Ovary (tissue), 9 donors: Measurements from ENCODE around the gene TBCD. TPM values are rescaled to one million over a fixed set of nuclear protein-coding genes. Genes with fewer than 3 reads are reported as not detected.

ENCODE experiments used
- DNase-seq, 5 donors: peaks; one replicate each; pipeline ENCODE4 v3.0.0-alpha.2; 2019 to 2020
- H3K27ac ChIP-seq, 2 donors: fragments of 200-600 bp; one replicate each; pipeline versions ENCODE4 v1.5.1 to v1.8.0; 2019 to 2022
- H3K27me3 ChIP-seq: fragments of 200-600 bp; one replicate; pipeline ENCODE4 v1.8.0; 2022
- H3K36me3 ChIP-seq: fragments of 200-600 bp; sonication (generic); one replicate; pipeline ENCODE4 v1.5.1; 2019
- H3K4me1 ChIP-seq: one replicate; pipeline ENCODE4 v1.8.1; 2013; ENCODE audit warnings: mild to moderate bottlenecking, moderate library complexity; ENCODE audit not compliant: insufficient read depth
- H3K4me3 ChIP-seq: fragments of 200-600 bp; sonication (generic); one replicate; pipeline ENCODE4 v1.5.1; 2017
- H3K9me3 ChIP-seq, 2 donors: fragments of 200-600 bp in 1 of 2; sonication (generic) in 1 of 2; one replicate each; pipeline versions ENCODE4 v1.5.1 to v1.8.1; 2013 to 2019; ENCODE audit warnings: mild to moderate bottlenecking in 1 of 2, moderate library complexity in 1 of 2
- CTCF ChIP-seq, 3 donors: fragments of 450-650 bp in 2 of 3; fragments of 200-600 bp in 1 of 3; IDR thresholded peaks; one replicate each; pipeline versions ENCODE4 v1.5.1 to v1.8.0; 2016 to 2022; ENCODE audit warnings: antibody characterized with exemption in 3 of 3, mild to moderate bottlenecking in 1 of 3
- EP300 ChIP-seq: sonication (generic); formaldehyde crosslinking; IDR thresholded peaks from one replicate; pipeline ENCODE4 v1.6.1; 2017; ENCODE audit warnings: antibody characterized with exemption
- POLR2A ChIP-seq: fragments of 450-650 bp; IDR thresholded peaks from one replicate; pipeline ENCODE4 v1.6.1; 2017; ENCODE audit warnings: antibody characterized with exemption, mild to moderate bottlenecking, moderate library complexity
- WGBS, 3 donors: extraction: QIAGEN DNeasy Blood & Tissue Kit in 1 of 3; methylation state at CpG; one replicate each; pipeline versions ENCODE4 v1.1.5 to v1.1.7; 2013 to 2017; 5-methylcytosine and 5-hydroxymethylcytosine counted together
- intact Hi-C, 4 donors: fragments of 100-400 bp; cut with DNase I; formaldehyde crosslinking; loops; one replicate each; pipeline versions ENCODE4 v1.11.0 to v1.15.1; 2022 to 2023
- polyA plus RNA-seq, 2 donors: library from polyadenylated mRNA; stranded (reverse); fragments of 200-250 nt in 1 of 2; fragments of 350-450 nt in 1 of 2; fragmentation: Illumina TruSeq in 1 of 2; extraction: RNeasy Lipid Tissue Mini Kit (QIAGEN cat#74804) in 1 of 2; gene quantifications; one replicate each; pipeline ENCODE4 v1.2.3, GENCODE V29; 2013 to 2014
- total RNA-seq, 7 donors: library from RNA; depleted of rRNA in 2 of 7; stranded (reverse); fragments of >200 nt in 2 of 7; fragmentation: NEBNext Ultra II Directional in 3 of 7; extraction: Animal tissue kit (Norgen Biotek cat#: 25700) in 3 of 7; gene quantifications; one replicate each; pipeline versions ENCODE4 v1.1.0 to v1.2.4, GENCODE V29; 2016 to 2023
- donor health status: DM: no; HTN: no; CAD: no; lungs with moderate emphysema.
- donor health status: DM: no; HTN: no; CAD: no.
- donor health status: Bipolar disorder and iron deficiency.
- donor health status: DM: yes; HTN: yes; CAD: no.
- donor health status: DM: no; HTN: no; CAD: no.
- donor health status: DM: yes; HTN: yes; CAD: no.

TBCD gene
- total and polyA plus RNA-seq, 9 donors = 29.2 to 88.3 (median 59.2) TPM

GRCh38 chr17:82851381-82851780, 99.5 kb downstream of the TBCD start:
- no peak overlapping the region for H3K27ac ChIP-seq
- no peak overlapping the region for H3K4me3 ChIP-seq
- intact Hi-C loops = no loop called here
- H3K36me3 ChIP-seq = no peaks in the 10 kb centered on the region
- 89 to 91% (median 90%) methylated on average over 12 of the region's 12 CpGs for WGBS, 3 donors
- peaks cover 2% of the 10 kb centered on the region for H3K4me1 ChIP-seq
- no peaks in the 10 kb centered on the region for H3K27me3 ChIP-seq
- no peak for DNase-seq
- TF ChIP-seq POLR2A = no peak
- no peak for TF ChIP-seq EP300
- no peak for TF ChIP-seq CTCF (IDR thresholded peaks at IDR 0.05)
- no peaks in the 10 kb centered on the region for H3K9me3 ChIP-seq

DNA sequence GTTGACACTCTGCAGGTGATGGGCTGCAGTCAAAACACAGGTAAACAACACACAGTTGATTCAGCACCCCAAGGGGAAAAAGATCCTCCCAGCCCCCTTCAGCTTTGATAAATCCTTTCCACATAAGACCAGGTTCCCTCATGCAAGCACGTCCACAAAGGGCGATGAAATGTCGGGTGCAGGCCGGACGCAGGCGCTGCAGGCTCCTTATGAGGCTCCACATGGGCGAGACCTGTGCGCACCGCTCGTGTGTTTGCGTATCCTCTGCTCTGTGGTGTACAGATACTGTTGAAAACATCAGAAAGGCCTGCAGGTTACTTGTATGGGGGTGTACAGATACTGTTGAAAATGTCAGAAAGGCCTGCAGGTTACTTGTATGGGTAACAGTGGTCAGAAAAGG, 102.4 kb downstream of the TBCD start:
- WGBS, 3 donors = 94 to 98% (median 96%) methylated on average over 11 of the region's 11 CpGs
- Histone ChIP-seq H3K27me3 (no peaks in the 10 kb centered on the region), H3K9me3 (no peaks in the 10 kb centered on the region), H3K27ac (no peak overlapping the region), H3K36me3 (no peaks in the 10 kb centered on the region), H3K4me1 (peaks cover 2% of the 10 kb centered on the region), H3K4me3 (no peak overlapping the region)
- intact Hi-C loops = no loop called here
- no peak for TF ChIP-seq POLR2A
- DNase-seq = no peak

GRCh38 chr17:82856361-82856760, 104.5 kb downstream of the TBCD start:
- intact Hi-C loops = no loop called here
- H3K27ac ChIP-seq = no peak overlapping the region
- TF ChIP-seq POLR2A (no peak), EP300 (no peak), CTCF (IDR thresholded peaks at IDR 0.05) (no peak)
- no peaks in the 10 kb centered on the region for H3K36me3 ChIP-seq
- no peaks in the 10 kb centered on the region for H3K27me3 ChIP-seq
- WGBS, 3 donors = 91% methylated on average over 15 of the region's 15 CpGs
- H3K9me3 ChIP-seq = no peaks in the 10 kb centered on the region
- H3K4me3 ChIP-seq = no peak overlapping the region
- DNase-seq = no peak
- H3K4me1 ChIP-seq = peaks cover 4% of the 10 kb centered on the region

DNA sequence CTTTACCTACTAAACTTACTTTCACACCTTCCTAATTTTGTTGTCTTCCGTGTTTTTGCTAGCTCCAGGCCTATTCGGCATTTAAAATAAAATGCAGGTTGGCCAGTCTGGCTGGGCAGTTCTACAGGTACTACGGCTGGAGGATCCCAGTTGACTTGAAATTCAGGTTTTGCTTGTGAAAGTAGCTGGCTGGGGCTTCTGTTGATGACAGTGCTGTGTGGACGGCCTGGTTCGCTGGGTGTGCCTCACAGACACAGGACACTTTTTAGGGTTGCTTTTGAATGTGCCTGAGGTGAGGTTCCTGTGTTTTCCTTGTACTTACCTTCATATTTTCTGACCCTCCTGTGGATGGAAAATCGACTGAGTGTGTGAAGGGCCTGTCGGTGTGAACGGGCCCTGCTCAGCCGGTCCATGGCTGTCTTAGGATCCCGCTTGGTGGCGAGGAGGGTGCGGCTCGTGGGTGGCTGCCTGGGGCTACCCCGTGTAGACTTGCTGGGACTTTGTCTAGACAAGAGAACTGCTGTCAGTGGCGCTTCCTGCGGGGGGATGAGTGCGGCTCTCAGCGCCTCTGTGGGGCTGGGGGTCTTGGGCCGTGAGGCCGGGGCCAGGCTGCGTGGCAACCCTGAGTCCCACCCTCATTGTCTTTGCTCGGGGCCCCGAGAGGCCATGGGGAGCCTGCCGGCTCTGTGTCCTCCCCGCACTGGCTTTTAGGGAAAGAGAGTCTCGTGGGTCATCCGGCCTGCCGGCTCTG, 106.7 kb downstream of the TBCD start:
- Histone ChIP-seq H3K4me3 (no peak overlapping the region), H3K9me3 (no peaks in the 10 kb centered on the region), H3K4me1 (peaks cover 4% of the 10 kb centered on the region), H3K36me3 (no peaks in the 10 kb centered on the region), H3K27me3 (no peaks in the 10 kb centered on the region), H3K27ac (no peak overlapping the region)
- TF ChIP-seq EP300 (no peak), POLR2A (no peak)
- WGBS, 3 donors = 94 to 96% (median 95%) methylated on average over 25 to 28 of the region's 28 CpGs
- no peak for DNase-seq
- intact Hi-C loops = no loop called here

- no peaks in the 10 kb centered on the region for H3K27me3 ChIP-seq
- no peak overlapping the region for H3K27ac ChIP-seq
- intact Hi-C loops = no loop called here
- DNase-seq = no peak
- H3K36me3 ChIP-seq = no peaks in the 10 kb centered on the region
- 82 to 85% (median 84%) methylated on average over 23 of the region's 23 CpGs for WGBS, 3 donors
- H3K4me3 ChIP-seq = no peak overlapping the region
- H3K4me1 ChIP-seq = peaks cover 4% of the 10 kb centered on the region
- no peaks in the 10 kb centered on the region for H3K9me3 ChIP-seq
- no peak for TF ChIP-seq POLR2A
Observed at GRCh38 chr17:82859431-82860403, 107.9 kb downstream of the TBCD start.
